ENCODE results near the gene SPDEF. TPM values are rescaled to one million over a fixed set of nuclear protein-coding genes. Genes with fewer than 3 reads are reported as not detected.

Gene SPDEF
- total RNA-seq, 1 experiment from 2014 or later = not detected

GRCh38 chr6:34578445-34579262 is 22.5 kb upstream of the SPDEF start:
- no TSS peak for BruUV-seq (replicated peaks)
- intact Hi-C loops (cut with micrococcal nuclease) = no loop called here
- no peaks in the 10 kb centered on the region for H3K9me3 Mint-ChIP-seq (ENCODE audit: unreplicated experiment)
- no peak overlapping the region for H3K27ac Mint-ChIP-seq (ENCODE audit: low read depth, unreplicated experiment)
- no peaks in the 10 kb centered on the region for H3K4me1 Mint-ChIP-seq (ENCODE audit: insufficient read depth, unreplicated experiment)
- no peak for DNase-seq (ENCODE audit: unreplicated experiment)
- no peaks in the 10 kb centered on the region for H3K27me3 Mint-ChIP-seq (ENCODE audit: insufficient read depth, unreplicated experiment)
- ChIA-PET POLR2A (no interaction called here), CTCF (no interaction called here)
- no peak overlapping the region for H3K4me3 Mint-ChIP-seq (ENCODE audit: unreplicated experiment)
- TF ChIP-seq, protein P1, sequence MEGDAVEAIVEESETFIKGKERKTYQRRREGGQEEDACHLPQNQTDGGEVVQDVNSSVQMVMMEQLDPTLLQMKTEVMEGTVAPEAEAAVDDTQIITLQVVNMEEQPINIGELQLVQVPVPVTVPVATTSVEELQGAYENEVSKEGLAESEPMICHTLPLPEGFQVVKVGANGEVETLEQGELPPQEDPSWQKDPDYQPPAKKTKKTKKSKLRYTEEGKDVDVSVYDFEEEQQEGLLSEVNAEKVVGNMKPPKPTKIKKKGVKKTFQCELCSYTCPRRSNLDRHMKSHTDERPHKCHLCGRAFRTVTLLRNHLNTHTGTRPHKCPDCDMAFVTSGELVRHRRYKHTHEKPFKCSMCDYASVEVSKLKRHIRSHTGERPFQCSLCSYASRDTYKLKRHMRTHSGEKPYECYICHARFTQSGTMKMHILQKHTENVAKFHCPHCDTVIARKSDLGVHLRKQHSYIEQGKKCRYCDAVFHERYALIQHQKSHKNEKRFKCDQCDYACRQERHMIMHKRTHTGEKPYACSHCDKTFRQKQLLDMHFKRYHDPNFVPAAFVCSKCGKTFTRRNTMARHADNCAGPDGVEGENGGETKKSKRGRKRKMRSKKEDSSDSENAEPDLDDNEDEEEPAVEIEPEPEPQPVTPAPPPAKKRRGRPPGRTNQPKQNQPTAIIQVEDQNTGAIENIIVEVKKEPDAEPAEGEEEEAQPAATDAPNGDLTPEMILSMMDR (IDR thresholded peaks at IDR 0.05; ENCODE audit: unreplicated experiment) = no peak
- H3K36me3 Mint-ChIP-seq (ENCODE audit: insufficient read depth, unreplicated experiment) = peaks cover 10% of the 10 kb centered on the region

DNA sequence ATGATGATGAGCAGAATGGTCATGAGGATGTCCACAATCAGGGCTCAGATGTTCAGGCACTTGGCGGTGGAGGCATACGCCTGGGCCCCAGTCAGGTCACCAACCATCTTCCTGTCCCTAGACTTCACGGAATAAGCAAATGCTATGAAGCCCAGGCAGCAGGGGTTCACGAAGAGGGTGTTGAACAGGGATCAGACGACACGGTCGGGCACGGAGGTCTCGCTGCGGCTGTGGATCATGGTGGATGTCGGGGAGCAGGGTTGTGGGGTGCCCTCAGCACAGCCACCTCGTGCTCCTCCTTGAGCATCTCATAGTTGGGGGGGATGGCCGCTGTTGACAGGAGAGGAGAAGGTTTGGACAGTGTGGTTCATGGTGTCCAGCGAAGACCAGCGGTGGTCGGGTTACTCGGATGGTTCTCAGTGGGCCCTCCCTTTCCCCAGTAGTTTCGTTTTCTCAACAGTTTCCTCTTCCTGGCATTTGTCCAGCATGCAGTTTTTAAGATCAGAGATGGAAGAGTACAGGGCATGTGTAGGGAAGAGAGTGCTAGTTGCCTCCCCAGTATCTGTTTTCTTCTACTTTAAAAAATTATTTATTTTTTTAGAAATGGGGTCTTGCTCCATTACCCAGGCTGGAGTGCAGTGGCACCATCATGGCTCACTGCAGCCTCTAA is 20.3 kb upstream of the SPDEF start:
- CTCF ChIA-PET = interaction anchor here (0.8 kb wide), 1 partner anchor 18 kb away, joined by 3 read pairs; no protein-coding TSS in a partner anchor

GRCh38 chr6:34575326-34575725 is 19.2 kb upstream of the SPDEF start:
- TF ChIP-seq, protein P1 (IDR thresholded peaks at IDR 0.05; ENCODE audit: unreplicated experiment) = no peak
- intact Hi-C loops (cut with micrococcal nuclease) = no loop called here
- peaks cover 17% of the 10 kb centered on the region for H3K36me3 Mint-ChIP-seq (ENCODE audit: insufficient read depth, unreplicated experiment)
- ChIA-PET POLR2A (interaction anchor here (0.7 to 1.4 kb wide), 2 partner anchors 11 to 176 kb away, joined by 3 read pairs; no protein-coding TSS in a partner anchor), CTCF (interaction anchor here (0.8 kb wide), 1 partner anchor 19 kb away, joined by 3 read pairs; no protein-coding TSS in a partner anchor)
- no peaks in the 10 kb centered on the region for H3K4me1 Mint-ChIP-seq (ENCODE audit: insufficient read depth, unreplicated experiment)
- no peak overlapping the region for H3K4me3 Mint-ChIP-seq (ENCODE audit: unreplicated experiment)
- no peak for DNase-seq (ENCODE audit: unreplicated experiment)
- no TSS peak for BruUV-seq (replicated peaks)
- no peaks in the 10 kb centered on the region for H3K27me3 Mint-ChIP-seq (ENCODE audit: insufficient read depth, unreplicated experiment)
- H3K27ac Mint-ChIP-seq (ENCODE audit: low read depth, unreplicated experiment) = no peak overlapping the region
- H3K9me3 Mint-ChIP-seq (ENCODE audit: unreplicated experiment) = no peaks in the 10 kb centered on the region

More for the DNA sequence above, 20.3 kb upstream of the SPDEF start:
- DNase-seq (ENCODE audit: unreplicated experiment) = peak; percentile 24
- Mint-ChIP-seq H3K27me3 (ENCODE audit: insufficient read depth, unreplicated experiment) (no peaks in the 10 kb centered on the region), H3K4me1 (ENCODE audit: insufficient read depth, unreplicated experiment) (no peaks in the 10 kb centered on the region), H3K4me3 (ENCODE audit: unreplicated experiment) (no peak overlapping the region), H3K27ac (ENCODE audit: low read depth, unreplicated experiment) (no peak overlapping the region), H3K9me3 (ENCODE audit: unreplicated experiment) (no peaks in the 10 kb centered on the region), H3K36me3 (ENCODE audit: insufficient read depth, unreplicated experiment) (peaks cover 13% of the 10 kb centered on the region)
- intact Hi-C loops (cut with micrococcal nuclease) = no loop called here
- TF ChIP-seq, protein P1 (IDR thresholded peaks at IDR 0.05; ENCODE audit: unreplicated experiment) = no peak
- no TSS peak for BruUV-seq (replicated peaks)
- POLR2A ChIA-PET = interaction anchor here (1.4 kb wide), 1 partner anchor 10 kb away, joined by 3 read pairs; no protein-coding TSS in a partner anchor

GRCh38 chr6:34574647-34575293 is 18.6 kb upstream of the SPDEF start:
- no TSS peak for BruUV-seq (replicated peaks)
- H3K4me3 Mint-ChIP-seq (ENCODE audit: unreplicated experiment) = no peak overlapping the region
- intact Hi-C loops (cut with micrococcal nuclease) = no loop called here
- H3K9me3 Mint-ChIP-seq (ENCODE audit: unreplicated experiment) = no peaks in the 10 kb centered on the region
- TF ChIP-seq, protein P1 (IDR thresholded peaks at IDR 0.05; ENCODE audit: unreplicated experiment) = no peak
- DNase-seq (ENCODE audit: unreplicated experiment) = no peak
- no peaks in the 10 kb centered on the region for H3K4me1 Mint-ChIP-seq (ENCODE audit: insufficient read depth, unreplicated experiment)
- ChIA-PET POLR2A (interaction anchor here (0.7 kb wide), 1 partner anchor 175 kb away, joined by 3 read pairs; no protein-coding TSS in a partner anchor), CTCF (no interaction called here)
- no peaks in the 10 kb centered on the region for H3K27me3 Mint-ChIP-seq (ENCODE audit: insufficient read depth, unreplicated experiment)
- peaks cover 17% of the 10 kb centered on the region for H3K36me3 Mint-ChIP-seq (ENCODE audit: insufficient read depth, unreplicated experiment)
- H3K27ac Mint-ChIP-seq (ENCODE audit: low read depth, unreplicated experiment) = no peak overlapping the region

Measured in MCF 10A (cell line).